A549 (cell line): ENCODE measurements around the gene RBL2. TPM values are rescaled to one million over a fixed set of nuclear protein-coding genes. Genes with fewer than 3 reads are reported as not detected.
"Not testable (repeated sequence)": the region's sequence is repeated elsewhere in the genome, so short reads cannot be mapped to it uniquely, and the experiment has no call there.

ENCODE experiments used
- ATAC-seq, 2 experiments: fragments of 200-7000 bp in 1 of 2; fragments of >200 bp in 1 of 2; cut with Nextera tagmentation in 1 of 2; cut with Tn5 transposase in 1 of 2; 3 replicates each; pipeline versions ENCODE4 v1.8.0 to v1.9.1; 2018 to 2020; ENCODE audit warnings: mild to moderate bottlenecking in 1 of 2, moderate library complexity in 1 of 2
- CTCF ChIA-PET: fragments of 300-600 bp; sonication (Branson Sonifier 250); formaldehyde crosslinking; extraction: SDS; loops from one replicate; lab custom pipeline; 2021; ENCODE audit warnings: antibody characterized with exemption, inconsistent platforms; lab: Yijun Ruan, JAX
- POLR2A ChIA-PET: fragments of 350-600 bp; formaldehyde crosslinking; extraction: SDS; loops from one replicate; lab custom pipeline; 2021; ENCODE audit warnings: antibody characterized with exemption, inconsistent platforms; lab: Yijun Ruan, JAX
- DNase-seq, 2 experiments: peaks; one replicate each; pipeline versions ENCODE4 v3.0.0 to v3.0.0-alpha.2; 2011 to 2016; ENCODE audit warnings: low read depth in 1 of 2, low spot score in 1 of 2
- FAIRE-seq: peaks from 2 replicates; lab custom pipeline; 2011; peaks lifted over from hg19 to GRCh38; lab: Jason Lieb, UNC
- H3K27ac ChIP-seq, 2 experiments: fragments of >200 bp; sonication (Bioruptor Twin); formaldehyde crosslinking; 3 replicates each; pipeline ENCODE4 v1.5.1; 2016 to 2017
- H3K4me1 ChIP-seq: fragments of >200 bp; sonication (Bioruptor Twin); formaldehyde crosslinking; 3 replicates; pipeline ENCODE4 v1.6.1; 2016
- H3K4me2 ChIP-seq: fragments of >200 bp; sonication (Bioruptor Twin); formaldehyde crosslinking; 3 replicates; pipeline ENCODE4 v1.6.1; 2016
- H3K4me3 ChIP-seq: fragments of >200 bp; sonication (Bioruptor Twin); formaldehyde crosslinking; 3 replicates; pipeline ENCODE4 v1.5.1; 2016
- H3K9me3 ChIP-seq: fragments of >200 bp; sonication (Bioruptor Twin); formaldehyde crosslinking; 3 replicates; pipeline ENCODE4 v1.6.1; 2016
- CBX2 ChIP-seq: fragments of 200-600 bp; sonication (generic); IDR thresholded peaks from 2 replicates; pipeline ENCODE4 v1.6.1; 2016; ENCODE audit warnings: low read depth, mild to moderate bottlenecking, borderline replicate concordance
- CBX8 ChIP-seq: fragments of 200-600 bp; sonication (generic); IDR thresholded peaks from 2 replicates; pipeline ENCODE4 v1.6.1; 2016
- CTCF ChIP-seq: fragments of >200 bp; sonication (Bioruptor Twin); formaldehyde crosslinking; IDR thresholded peaks from 3 replicates; pipeline ENCODE4 v1.5.1; 2016
- E2F6 ChIP-seq: IDR thresholded peaks from 2 replicates; pipeline ENCODE4 v1.6.1; 2012; ENCODE audit warnings: low read depth, borderline replicate concordance
- EHMT2 ChIP-seq: fragments of 200-600 bp; sonication (generic); IDR thresholded peaks from 2 replicates; pipeline ENCODE4 v1.6.1; 2016; ENCODE audit warnings: antibody characterized with exemption, low read depth, mild to moderate bottlenecking, moderate library complexity
- FOSL2 ChIP-seq, 2 experiments: fragments of 450-650 bp in 1 of 2; fragments of >200 bp in 1 of 2; sonication (Bioruptor Twin) in 1 of 2; formaldehyde crosslinking; IDR thresholded peaks; 2 replicates each; pipeline versions ENCODE4 v1.5.0 to v1.6.1; 2016 to 2020; ENCODE audit warnings: mild to moderate bottlenecking in 1 of 2, moderate library complexity in 1 of 2
- HEYL ChIP-seq: fragments of 250-450 bp; sonication (Bioruptor Pico); IDR thresholded peaks from 2 replicates; pipeline ENCODE4 v1.8.0; 2021; ENCODE audit warnings: mild to moderate bottlenecking, moderate library complexity
- HOXA7 ChIP-seq: fragments of 250-450 bp; sonication (Bioruptor Pico); IDR thresholded peaks from 2 replicates; pipeline ENCODE4 v1.5.0; 2020; ENCODE audit warnings: mild to moderate bottlenecking, moderate library complexity
- JUN ChIP-seq, 2 experiments: fragments of >200 bp; sonication (Bioruptor Twin); formaldehyde crosslinking; IDR thresholded peaks; 2 replicates in 1 of 2; 3 replicates in 1 of 2; pipeline ENCODE4 v1.6.1; 2016 to 2017
- KDM5A ChIP-seq: fragments of 200-600 bp; sonication (generic); IDR thresholded peaks from 2 replicates; pipeline ENCODE4 v1.6.1; 2016; ENCODE audit warnings: antibody characterized with exemption, mild to moderate bottlenecking
- MAX ChIP-seq: IDR thresholded peaks from 2 replicates; pipeline ENCODE4 v1.6.1; 2012
- PHF8 ChIP-seq: fragments of 200-600 bp; sonication (generic); IDR thresholded peaks from 2 replicates; pipeline ENCODE4 v1.6.1; 2016; ENCODE audit warnings: low read depth, mild to moderate bottlenecking, antibody characterized with exemption, moderate library complexity, borderline replicate concordance
- POLR2A ChIP-seq: IDR thresholded peaks from 2 replicates; pipeline ENCODE4 v1.6.1; 2012; ENCODE audit warnings: mild to moderate bottlenecking, low read length
- RAD21 ChIP-seq, 2 experiments: fragments of >200 bp in 1 of 2; sonication (Bioruptor Twin) in 1 of 2; formaldehyde crosslinking in 1 of 2; IDR thresholded peaks in 1 of 2; conservative IDR thresholded peaks in 1 of 2; 2 replicates in 1 of 2; 3 replicates in 1 of 2; pipeline ENCODE4 v1.6.1; 2012 to 2018; ENCODE audit warnings: inconsistent platforms in 1 of 2
- RARB ChIP-seq: fragments of 250-450 bp; sonication (Bioruptor Pico); IDR thresholded peaks from 2 replicates; pipeline ENCODE4 v1.8.0; 2021; ENCODE audit warnings: mild to moderate bottlenecking, moderate library complexity
- RCOR1 ChIP-seq: fragments of 150-350 bp; IDR thresholded peaks from 2 replicates; pipeline ENCODE4 v1.6.1; 2014; ENCODE audit warnings: antibody characterized with exemption, low read length, low read depth
- REST ChIP-seq: fragments of 200-600 bp; sonication (generic); IDR thresholded peaks from 2 replicates; pipeline ENCODE4 v1.6.1; 2016; ENCODE audit warnings: antibody characterized with exemption, mild to moderate bottlenecking, moderate library complexity
- SMC3 ChIP-seq: fragments of >200 bp; sonication (Bioruptor Twin); formaldehyde crosslinking; IDR thresholded peaks from 3 replicates; pipeline ENCODE4 v1.6.1; 2018; ENCODE audit warnings: inconsistent platforms
- ZFP36 ChIP-seq: fragments of 450-650 bp; IDR thresholded peaks from 2 replicates; pipeline ENCODE4 v1.6.1; 2014; ENCODE audit warnings: borderline replicate concordance; ENCODE audit not compliant: partially characterized antibody
- ZNF302 ChIP-seq: fragments of 250-450 bp; sonication (Bioruptor Pico); IDR thresholded peaks from 2 replicates; pipeline ENCODE4 v1.9.0; 2021; ENCODE audit warnings: inconsistent platforms, mild to moderate bottlenecking, moderate library complexity
- WGBS: methylation state at CpG from one replicate; pipeline ENCODE4 v1.1.6; 2017; ENCODE audit errors: missing lambda C conversion rate; 5-methylcytosine and 5-hydroxymethylcytosine counted together
- polyA minus RNA-seq: library from RNA; depleted of rRNA, polyadenylated mRNA; stranded (reverse); fragments of >200 nt; gene quantifications from 2 replicates; pipeline ENCODE4 v1.2.3, GENCODE V29; 2011; rRNA and poly(A)+ RNA removed
- polyA plus RNA-seq, 4 experiments: library from polyadenylated mRNA; depleted of rRNA in 3 of 4; stranded (reverse); fragments of >200 nt; fragmentation: RNase III in 1 of 4; extraction: RNeasy Plus Mini Kit Qiagen cat#74134 plus additional on column Dnase treatment in 1 of 4; gene quantifications; 2 replicates in 3 of 4; 3 replicates in 1 of 4; pipeline ENCODE4 v1.2.3, GENCODE V29; 2011 to 2017
- TF ChIP-seq, protein P1 (sequence below): IDR thresholded peaks from 2 replicates; pipeline ENCODE4 v1.6.1; 2012

RBL2 gene
- 44.3 and 45.0 TPM in 2 replicates for polyA plus RNA-seq (2011; rRNA removed)
- polyA plus RNA-seq (2012; cell fraction: cytosol; rRNA removed): 11.8 and 14.9 TPM in 2 replicates
- 13.8 and 14.7 TPM in 2 replicates for polyA plus RNA-seq (2012; cell fraction: nucleus; rRNA removed)
- polyA plus RNA-seq (2017; fragmentation: RNase III; extraction: RNeasy Plus Mini Kit Qiagen cat#74134 plus additional on column Dnase treatment): 15.3 to 18.0 TPM (median 17.2 TPM) in 3 replicates
- 54.9 and 66.5 TPM in 2 replicates for polyA minus RNA-seq

- POLR2A ChIA-PET: no interaction called here
- H3K4me3 ChIP-seq: peak within 1 kb of the TSS; percentile 89
- H3K9me3 ChIP-seq: 0 out of 3 replicates have a peak, but pooled peaks cover 5% of the 10 kb centered on the region
- ATAC-seq (peak; percentile 87 to 89), DNase-seq (peak; percentile 71 to 89), FAIRE-seq (no peak)
- H3K4me2 ChIP-seq: peak within 1 kb of the TSS; percentile 92
- H3K27ac ChIP-seq: peak within 1 kb of the TSS; percentile 87 to 90
- 0 out of 2 replicates have a peak, but pooled peaks have one; percentile 50 for TF ChIP-seq E2F6
- peak in 1 of 2 experiments; percentile 77; a peak in 2 of 5 replicates for TF ChIP-seq JUN (IDR thresholded peaks at IDR 0.05)
- peak; percentile 81 for TF ChIP-seq PHF8
- peak; percentile 50 for TF ChIP-seq POLR2A
- TF ChIP-seq, protein P1, sequence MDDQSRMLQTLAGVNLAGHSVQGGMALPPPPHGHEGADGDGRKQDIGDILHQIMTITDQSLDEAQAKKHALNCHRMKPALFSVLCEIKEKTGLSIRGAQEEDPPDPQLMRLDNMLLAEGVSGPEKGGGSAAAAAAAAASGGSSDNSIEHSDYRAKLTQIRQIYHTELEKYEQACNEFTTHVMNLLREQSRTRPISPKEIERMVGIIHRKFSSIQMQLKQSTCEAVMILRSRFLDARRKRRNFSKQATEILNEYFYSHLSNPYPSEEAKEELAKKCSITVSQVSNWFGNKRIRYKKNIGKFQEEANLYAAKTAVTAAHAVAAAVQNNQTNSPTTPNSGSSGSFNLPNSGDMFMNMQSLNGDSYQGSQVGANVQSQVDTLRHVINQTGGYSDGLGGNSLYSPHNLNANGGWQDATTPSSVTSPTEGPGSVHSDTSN: no peak
- TF ChIP-seq MAX: peak; percentile 56
- peaks cover 9% of the 10 kb centered on the region; the same call in 2 of the 3 replicates for H3K4me1 ChIP-seq
- 4% methylated on average over 26 of the region's 89 CpGs for WGBS
- CTCF ChIA-PET: no interaction called here
Observed at GRCh38 chr16:53434377-53435065, at the start of gene RBL2. TSS of gene RBL2 (plus strand) at chr16:53434471. CDS start at chr16:53434557, 86 bp downstream.

- 71% methylated on average over 8 of the region's 8 CpGs for WGBS
- ATAC-seq, CTCF ChIA-PET, H3K9me3 ChIP-seq, POLR2A ChIA-PET, H3K4me3 ChIP-seq, H3K4me1 ChIP-seq, DNase-seq, H3K27ac ChIP-seq, H3K4me2 ChIP-seq, FAIRE-seq: not testable (repeated sequence)
Observed at GRCh38 chr16:53384610-53385009, 49.7 kb upstream of the RBL2 start.

DNA sequence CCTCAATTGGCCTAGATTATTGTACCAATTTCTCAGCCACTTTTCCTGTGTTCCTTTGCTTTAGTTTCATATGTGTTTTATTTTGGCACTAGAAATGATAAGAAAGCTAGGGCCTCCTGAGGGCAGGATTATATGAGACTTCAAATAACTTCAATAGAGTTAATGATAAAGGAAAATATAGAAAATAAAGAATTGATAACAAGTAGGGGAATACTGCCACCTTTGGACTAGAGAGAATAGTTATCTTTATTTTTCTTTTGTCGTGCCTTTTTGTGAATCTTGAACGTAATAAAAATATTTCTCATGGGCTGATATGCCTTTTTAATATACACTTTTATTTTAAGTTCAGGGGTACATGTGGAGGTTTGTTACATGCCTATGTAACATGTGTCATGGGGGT, 29.3 kb upstream of the RBL2 start:
- Histone ChIP-seq H3K4me2 (no peak overlapping the region), H3K27ac (no peak overlapping the region), H3K4me3 (no peak overlapping the region), H3K4me1 (no peaks in the 10 kb centered on the region), H3K9me3 (no peaks in the 10 kb centered on the region)
- DNase-seq: no peak
- no peak for FAIRE-seq
- POLR2A ChIA-PET: no interaction called here
- CTCF ChIA-PET: interaction anchor here (1.5 kb wide), 1 partner anchor 10 kb away, joined by 7 read pairs; no protein-coding TSS in a partner anchor
- ATAC-seq: no peak
- WGBS: 3% methylated on average over 2 of the region's 2 CpGs
- TF ChIP-seq RAD21 (conservative IDR thresholded peaks at IDR 0.05 in 1 of 2, IDR thresholded peaks at IDR 0.05 in 1 of 2) (peak; percentile 43 to 48), ZNF302 (no peak), CTCF (peak; percentile 33)

- Histone ChIP-seq H3K4me3 (no peak overlapping the region), H3K27ac (no peak overlapping the region), H3K9me3 (no peaks in the 10 kb centered on the region), H3K4me1 (no peaks in the 10 kb centered on the region), H3K4me2 (no peak overlapping the region)
- FAIRE-seq: no peak
- POLR2A ChIA-PET: no interaction called here
- no peak for ATAC-seq
- no peak for DNase-seq
- CTCF ChIA-PET: no interaction called here
- WGBS: 84% methylated on average over 18 of the region's 18 CpGs
- no peak for TF ChIP-seq RAD21 (conservative IDR thresholded peaks at IDR 0.05 in 1 of 2, IDR thresholded peaks at IDR 0.05 in 1 of 2)
- TF ChIP-seq REST: no peak
- no peak for TF ChIP-seq KDM5A
- TF ChIP-seq SMC3: no peak
- TF ChIP-seq HOXA7: no peak
- TF ChIP-seq CBX2: no peak
- no peak for TF ChIP-seq HEYL
- TF ChIP-seq ZFP36: no peak
- TF ChIP-seq EHMT2: no peak
- TF ChIP-seq CBX8: no peak
- TF ChIP-seq RCOR1: no peak
- TF ChIP-seq RARB (CRISPR knock-in tag): no peak
- TF ChIP-seq JUN (IDR thresholded peaks at IDR 0.05): no peak
- TF ChIP-seq FOSL2 (IDR thresholded peaks at IDR 0.05): no peak
- TF ChIP-seq FOSL2 (CRISPR knock-in tag; IDR thresholded peaks at IDR 0.05): no peak
Observed at GRCh38 chr16:53412549-53412948, 21.7 kb upstream of the RBL2 start.
